Vagina (tissue), 2 donors: ENCODE data around the gene PIP4K2A.

Source experiments
- POLR2A ChIP-seq, 2 donors: fragments of 450-650 bp; IDR thresholded peaks; one replicate each; pipeline ENCODE4 v1.6.1; 2017; ENCODE audit warnings: antibody characterized with exemption in 2 of 2, mild to moderate bottlenecking in 2 of 2, moderate library complexity in 2 of 2
- POLR2AphosphoS5 ChIP-seq, 2 donors: sonication (generic); formaldehyde crosslinking; IDR thresholded peaks; one replicate each; pipeline ENCODE4 v1.9.0; 2017; ENCODE audit warnings: antibody characterized with exemption in 2 of 2, mild to moderate bottlenecking in 2 of 2, low read depth in 1 of 2; ENCODE audit not compliant: insufficient read depth in 1 of 2
- TF ChIP-seq, protein P1 (sequence below), 3 experiments: fragments of 450-650 bp in 2 of 3; fragments of 200-600 bp in 1 of 3; sonication (generic) in 1 of 3; IDR thresholded peaks; one replicate each; pipeline ENCODE4 v1.5.1; 2017 to 2019; ENCODE audit warnings: antibody characterized with exemption in 3 of 3, mild to moderate bottlenecking in 2 of 3, moderate library complexity in 2 of 3

DNA sequence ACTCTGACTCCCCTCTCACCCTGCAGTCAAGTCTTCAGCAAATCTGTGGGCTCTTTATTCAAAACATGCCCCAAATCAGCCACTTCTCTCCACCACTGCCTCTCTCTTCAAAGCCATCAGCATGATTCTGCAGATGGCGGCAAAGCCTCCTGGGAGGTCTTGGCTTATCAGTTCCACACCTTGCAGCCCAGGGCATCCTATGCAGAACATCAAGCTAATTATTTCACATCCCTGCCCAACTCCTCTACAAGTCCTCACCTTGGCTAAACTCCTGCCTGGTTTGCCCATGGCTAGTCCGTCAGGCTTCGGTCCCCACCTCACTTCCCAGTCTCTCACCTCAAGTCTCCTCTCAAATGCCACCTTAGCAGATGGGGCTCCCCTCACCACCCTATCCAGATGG, 70.2 kb downstream of the PIP4K2A start:
- TF ChIP-seq, protein P1, sequence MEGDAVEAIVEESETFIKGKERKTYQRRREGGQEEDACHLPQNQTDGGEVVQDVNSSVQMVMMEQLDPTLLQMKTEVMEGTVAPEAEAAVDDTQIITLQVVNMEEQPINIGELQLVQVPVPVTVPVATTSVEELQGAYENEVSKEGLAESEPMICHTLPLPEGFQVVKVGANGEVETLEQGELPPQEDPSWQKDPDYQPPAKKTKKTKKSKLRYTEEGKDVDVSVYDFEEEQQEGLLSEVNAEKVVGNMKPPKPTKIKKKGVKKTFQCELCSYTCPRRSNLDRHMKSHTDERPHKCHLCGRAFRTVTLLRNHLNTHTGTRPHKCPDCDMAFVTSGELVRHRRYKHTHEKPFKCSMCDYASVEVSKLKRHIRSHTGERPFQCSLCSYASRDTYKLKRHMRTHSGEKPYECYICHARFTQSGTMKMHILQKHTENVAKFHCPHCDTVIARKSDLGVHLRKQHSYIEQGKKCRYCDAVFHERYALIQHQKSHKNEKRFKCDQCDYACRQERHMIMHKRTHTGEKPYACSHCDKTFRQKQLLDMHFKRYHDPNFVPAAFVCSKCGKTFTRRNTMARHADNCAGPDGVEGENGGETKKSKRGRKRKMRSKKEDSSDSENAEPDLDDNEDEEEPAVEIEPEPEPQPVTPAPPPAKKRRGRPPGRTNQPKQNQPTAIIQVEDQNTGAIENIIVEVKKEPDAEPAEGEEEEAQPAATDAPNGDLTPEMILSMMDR (IDR thresholded peaks at IDR 0.05) = no peak
- no peak for TF ChIP-seq POLR2A (IDR thresholded peaks at IDR 0.05)
- TF ChIP-seq POLR2AphosphoS5 (IDR thresholded peaks at IDR 0.05; ENCODE audit: insufficient read depth in 1 of 2, low read depth in 1 of 2) = no peak
